ENCODE data around the gene NLGN1. TPM values are rescaled to one million over a fixed set of nuclear protein-coding genes. Genes with fewer than 3 reads are reported as not detected.
"Not testable (repeated sequence)": the region's sequence is repeated elsewhere in the genome, so short reads cannot be mapped to it uniquely, and the experiment has no call there.

Gene NLGN1
- total and polyA plus RNA-seq, 2 of the 13 experiments (the other 11 are each of a cell fraction or from before 2014, with no cell fraction given), result not detected

DNA sequence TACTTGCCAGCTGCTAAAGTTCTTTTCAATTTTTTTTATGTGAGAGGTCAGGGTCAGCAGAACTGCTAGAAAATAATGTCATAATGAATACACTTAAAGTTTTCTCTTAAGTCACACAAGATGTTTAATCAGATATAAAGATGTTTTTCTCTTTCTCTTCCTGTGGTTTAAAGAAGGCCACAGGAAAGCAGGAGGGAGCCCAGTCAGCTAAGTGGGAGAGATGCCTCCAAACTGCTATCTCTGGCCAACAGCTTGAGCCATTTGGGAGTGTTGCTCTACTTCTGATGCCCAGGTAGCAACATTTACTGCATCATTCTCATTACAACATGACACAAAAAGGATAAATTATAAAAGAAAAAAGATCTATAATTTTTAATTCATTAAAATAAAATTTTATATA, 45.7 kb upstream of the NLGN1 start (continued):
- TF ChIP-seq, protein P1, sequence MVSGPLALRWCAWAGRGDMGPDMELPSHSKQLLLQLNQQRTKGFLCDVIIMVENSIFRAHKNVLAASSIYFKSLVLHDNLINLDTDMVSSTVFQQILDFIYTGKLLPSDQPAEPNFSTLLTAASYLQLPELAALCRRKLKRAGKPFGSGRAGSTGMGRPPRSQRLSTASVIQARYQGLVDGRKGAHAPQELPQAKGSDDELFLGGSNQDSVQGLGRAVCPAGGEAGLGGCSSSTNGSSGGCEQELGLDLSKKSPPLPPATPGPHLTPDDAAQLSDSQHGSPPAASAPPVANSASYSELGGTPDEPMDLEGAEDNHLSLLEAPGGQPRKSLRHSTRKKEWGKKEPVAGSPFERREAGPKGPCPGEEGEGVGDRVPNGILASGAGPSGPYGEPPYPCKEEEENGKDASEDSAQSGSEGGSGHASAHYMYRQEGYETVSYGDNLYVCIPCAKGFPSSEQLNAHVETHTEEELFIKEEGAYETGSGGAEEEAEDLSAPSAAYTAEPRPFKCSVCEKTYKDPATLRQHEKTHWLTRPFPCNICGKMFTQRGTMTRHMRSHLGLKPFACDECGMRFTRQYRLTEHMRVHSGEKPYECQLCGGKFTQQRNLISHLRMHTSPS (CRISPR knock-in tag; IDR thresholded peaks at IDR 0.05; ENCODE audit: low read depth), result no peak
- TF ChIP-seq NFYB (CRISPR knock-in tag; IDR thresholded peaks at IDR 0.05), result no peak
- TF ChIP-seq YEATS4 (CRISPR knock-in tag; IDR thresholded peaks at IDR 0.05; ENCODE audit: borderline replicate concordance), result no peak

DNA sequence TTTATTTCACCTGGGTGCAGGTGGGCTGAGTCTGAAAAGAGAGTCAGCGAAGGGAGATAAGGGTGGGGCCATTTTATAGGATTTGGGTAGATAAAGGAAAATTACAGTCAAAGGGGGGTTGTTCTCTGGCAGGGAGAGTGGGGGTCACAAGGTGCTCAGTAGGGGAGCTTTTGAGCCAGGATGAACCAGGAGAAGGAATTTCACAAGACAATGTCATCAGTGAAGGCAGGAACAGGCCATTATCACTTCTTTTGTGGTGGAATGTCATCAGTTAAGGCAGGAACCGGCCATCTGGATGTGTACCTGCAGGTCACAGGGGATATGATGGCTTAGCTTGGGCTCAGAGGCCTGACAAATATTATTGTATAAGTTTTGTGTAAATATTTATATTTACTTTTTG, 44.4 kb upstream of the NLGN1 start:
- CTCF ChIA-PET (ENCODE audit: low intra/inter-chr PET ratio, low total read pairs); ATAC-seq; H3K4me2 ChIP-seq (ENCODE audit: low read depth, low read length); H3K27me3 ChIP-seq (ENCODE audit: control insufficient read depth in 1 of 2, insufficient read depth in 2 of 2, low read length in 2 of 2); intact Hi-C loops (cut with micrococcal nuclease; ENCODE audit: unreplicated experiment); FAIRE-seq; H2AFZ ChIP-seq (ENCODE audit: low read length); in situ Hi-C loops (cut with HindIII; ENCODE audit: extremely low pct_ligation_motif_present, low pct_unique_long_range_greater_than_20kb); H3K27ac ChIP-seq (ENCODE audit: extremely low read length, insufficient read depth, low read length); H3K9ac ChIP-seq (ENCODE audit: insufficient read depth, low read depth, low read length); POLR2A ChIA-PET; H3K36me3 ChIP-seq (replicated peaks in 1 of 2; ENCODE audit: control insufficient read depth in 1 of 2, insufficient read depth in 2 of 2, low read length in 2 of 2); H3K4me1 ChIP-seq (ENCODE audit: insufficient read depth, low read length); DNase-seq (ENCODE audit: low spot score); H3K9me3 ChIP-seq (ENCODE audit: low read length); H4K20me1 ChIP-seq (ENCODE audit: insufficient read depth, low read length); H3K79me2 ChIP-seq (ENCODE audit: insufficient read depth, low read length); H3K4me3 ChIP-seq (replicated peaks in 1 of 3; ENCODE audit: insufficient read depth in 1 of 3, low read depth in 2 of 3, low read length in 3 of 3); BruUV-seq (replicated peaks): not testable (repeated sequence)
- 7% methylated on average over 2 of the region's 2 CpGs for WGBS (ENCODE audit: low lambda C conversion rate)

DNA sequence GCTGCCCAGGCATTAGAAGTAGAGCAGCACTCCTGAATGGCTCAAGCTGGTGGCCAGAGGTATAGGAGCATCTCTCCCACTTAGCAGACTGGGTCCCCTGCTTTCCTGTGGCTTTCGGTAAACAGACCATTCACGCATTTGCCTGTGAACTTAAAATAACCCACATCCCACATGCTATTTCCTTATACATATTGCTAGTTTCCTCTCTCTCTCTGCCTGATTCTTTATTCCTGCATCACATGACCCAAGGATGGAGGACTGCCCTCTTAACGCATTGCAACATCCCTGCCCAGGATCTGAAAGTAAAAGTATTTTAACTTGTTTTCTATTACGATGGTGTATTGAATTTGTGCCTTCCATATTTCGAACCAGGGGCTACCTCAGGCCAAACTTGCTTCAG, 43.4 kb upstream of the NLGN1 start:
- H3K4me1 ChIP-seq (ENCODE audit: insufficient read depth, low read length), result no peaks in the 10 kb centered on the region
- H3K36me3 ChIP-seq (replicated peaks in 1 of 2; ENCODE audit: control insufficient read depth in 1 of 2, insufficient read depth in 2 of 2, low read length in 2 of 2), result no peaks in the 10 kb centered on the region
- no TSS peak for BruUV-seq (replicated peaks)
- intact Hi-C loops (cut with micrococcal nuclease; ENCODE audit: unreplicated experiment), result no loop called here
- no peaks in the 10 kb centered on the region for H4K20me1 ChIP-seq (ENCODE audit: insufficient read depth, low read length)
- in situ Hi-C loops (cut with HindIII; ENCODE audit: extremely low pct_ligation_motif_present, low pct_unique_long_range_greater_than_20kb), result no loop called here
- H2AFZ ChIP-seq (ENCODE audit: low read length), result no peak overlapping the region
- H3K27ac ChIP-seq (ENCODE audit: extremely low read length, insufficient read depth, low read length), result no peak overlapping the region
- WGBS (ENCODE audit: low lambda C conversion rate), result 0% methylated on average over 5 of the region's 5 CpGs
- H3K27me3 ChIP-seq (ENCODE audit: control insufficient read depth in 1 of 2, insufficient read depth in 2 of 2, low read length in 2 of 2), result no peaks in the 10 kb centered on the region
- no peak for DNase-seq (ENCODE audit: low spot score)
- POLR2A ChIA-PET, result no interaction called here
- H3K79me2 ChIP-seq (ENCODE audit: insufficient read depth, low read length), result no peaks in the 10 kb centered on the region
- CTCF ChIA-PET (ENCODE audit: low intra/inter-chr PET ratio, low total read pairs), result no interaction called here
- no peak overlapping the region for H3K9ac ChIP-seq (ENCODE audit: insufficient read depth, low read depth, low read length)
- no peak overlapping the region for H3K4me3 ChIP-seq (replicated peaks in 1 of 3; ENCODE audit: insufficient read depth in 1 of 3, low read depth in 2 of 3, low read length in 3 of 3)
- FAIRE-seq, result no peak
- TF ChIP-seq, protein P2, sequence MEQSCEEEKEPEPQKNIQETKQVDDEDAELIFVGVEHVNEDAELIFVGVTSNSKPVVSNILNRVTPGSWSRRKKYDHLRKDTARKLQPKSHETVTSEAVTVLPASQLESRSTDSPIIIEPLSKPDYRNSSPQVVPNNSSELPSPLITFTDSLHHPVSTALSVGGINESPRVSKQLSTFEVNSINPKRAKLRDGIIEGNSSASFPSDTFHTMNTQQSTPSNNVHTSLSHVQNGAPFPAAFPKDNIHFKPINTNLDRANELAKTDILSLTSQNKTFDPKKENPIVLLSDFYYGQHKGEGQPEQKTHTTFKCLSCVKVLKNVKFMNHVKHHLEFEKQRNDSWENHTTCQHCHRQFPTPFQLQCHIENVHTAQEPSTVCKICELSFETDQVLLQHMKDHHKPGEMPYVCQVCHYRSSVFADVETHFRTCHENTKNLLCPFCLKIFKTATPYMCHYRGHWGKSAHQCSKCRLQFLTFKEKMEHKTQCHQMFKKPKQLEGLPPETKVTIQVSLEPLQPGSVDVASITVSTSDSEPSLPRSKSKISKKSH (CRISPR knock-in tag; IDR thresholded peaks at IDR 0.05; ENCODE audit: borderline replicate concordance), result no peak
- no peak for TF ChIP-seq DPF2 (CRISPR knock-in tag; IDR thresholded peaks at IDR 0.05; ENCODE audit: borderline replicate concordance, low read depth)
- TF ChIP-seq ZNF136 (CRISPR knock-in tag; IDR thresholded peaks at IDR 0.05; ENCODE audit: low read depth), result no peak
- no peak for TF ChIP-seq KLF15 (CRISPR knock-in tag; IDR thresholded peaks at IDR 0.05; ENCODE audit: borderline replicate concordance)
- TF ChIP-seq, protein P3, sequence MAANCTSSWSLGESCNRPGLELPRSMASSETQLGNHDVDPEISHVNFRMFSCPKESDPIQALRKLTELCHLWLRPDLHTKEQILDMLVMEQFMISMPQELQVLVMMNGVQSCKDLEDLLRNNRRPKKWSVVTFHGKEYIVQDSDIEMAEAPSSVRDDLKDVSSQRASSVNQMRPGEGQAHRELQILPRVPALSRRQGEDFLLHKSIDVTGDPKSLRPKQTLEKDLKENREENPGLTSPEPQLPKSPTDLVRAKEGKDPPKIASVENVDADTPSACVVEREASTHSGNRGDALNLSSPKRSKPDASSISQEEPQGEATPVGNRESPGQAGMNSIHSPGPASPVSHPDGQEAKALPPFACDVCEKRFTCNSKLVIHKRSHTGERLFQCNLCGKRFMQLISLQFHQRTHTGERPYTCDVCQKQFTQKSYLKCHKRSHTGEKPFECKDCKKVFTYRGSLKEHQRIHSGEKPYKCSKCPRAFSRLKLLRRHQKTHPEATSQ (CRISPR knock-in tag; IDR thresholded peaks at IDR 0.05; ENCODE audit: borderline replicate concordance), result no peak
- H3K9me3 ChIP-seq (ENCODE audit: low read length), result no peaks in the 10 kb centered on the region
- no peak for ATAC-seq
- no peak overlapping the region for H3K4me2 ChIP-seq (ENCODE audit: low read depth, low read length)
